Kidney (tissue), 14 donors: ENCODE measurements around the gene HDHD3. TPM values are rescaled to one million over a fixed set of nuclear protein-coding genes. Genes with fewer than 3 reads are reported as not detected.
A peak's percentile ranks its signal among the peaks of the same experiment; 100 is the strongest.
"Not testable (repeated sequence)": the region's sequence is repeated elsewhere in the genome, so short reads cannot be mapped to it uniquely, and the experiment has no call there.

Experiments used
- DNase-seq, 5 donors: peaks; one replicate each; pipeline ENCODE4 v3.0.0-alpha.2; 2013 to 2020
- FAIRE-seq: peaks from 2 replicates; lab custom pipeline; 2012; peaks lifted over from hg19 to GRCh38; lab: Jason Lieb, UNC
- H3K27ac ChIP-seq, 2 donors: one replicate each; pipeline ENCODE4 v1.7.0; 2013; ENCODE audit warnings: low read depth in 2 of 2, low read length in 2 of 2, inconsistent platforms in 1 of 2
- H3K27me3 ChIP-seq: one replicate; pipeline ENCODE4 v1.7.1; 2013; ENCODE audit warnings: low read length, inconsistent platforms; ENCODE audit not compliant: control insufficient read depth, insufficient read depth
- H3K36me3 ChIP-seq, 3 donors: one replicate each; pipeline versions ENCODE4 v1.7.0 to v1.7.1; 2013; ENCODE audit warnings: low read length in 3 of 3, control low read depth in 1 of 3, inconsistent platforms in 1 of 3; ENCODE audit not compliant: insufficient read depth in 3 of 3, control insufficient read depth in 2 of 3
- H3K4me1 ChIP-seq, 3 donors: one replicate each; pipeline versions ENCODE4 v1.7.0 to v1.7.1; 2013; ENCODE audit warnings: low read length in 3 of 3, inconsistent platforms in 1 of 3, low read depth in 1 of 3; ENCODE audit not compliant: control insufficient read depth in 2 of 3, insufficient read depth in 2 of 3
- H3K4me3 ChIP-seq, 3 donors: one replicate each; pipeline versions ENCODE4 v1.7.0 to v1.8.1; 2013; ENCODE audit warnings: low read length in 3 of 3, control low read depth in 1 of 3, inconsistent platforms in 1 of 3
- H3K9ac ChIP-seq, 3 donors: one replicate each; pipeline versions ENCODE4 v1.7.0 to v1.7.1; 2013; ENCODE audit warnings: low read length in 3 of 3, control low read depth in 1 of 3, inconsistent platforms in 1 of 3
- H3K9me3 ChIP-seq, 3 donors: one replicate each; pipeline versions ENCODE4 v1.7.0 to v1.7.1; 2013; ENCODE audit warnings: low read length in 3 of 3, control low read depth in 1 of 3, inconsistent platforms in 1 of 3; ENCODE audit not compliant: control insufficient read depth in 2 of 3, insufficient read depth in 1 of 3
- CTCF ChIP-seq: IDR thresholded peaks from 3 replicates; pipeline ENCODE4 v1.5.1; 2012; ENCODE audit warnings: mild to moderate bottlenecking, moderate library complexity, borderline replicate concordance; ENCODE audit not compliant: insufficient read depth; ENCODE audit errors: extremely low read depth
- intact Hi-C: fragments of 100-400 bp; cut with DNase I; formaldehyde crosslinking; loops from one replicate; pipeline ENCODE4 v1.11.1; 2022
- polyA plus RNA-seq: library from polyadenylated mRNA; stranded (reverse); fragments of 350-450 nt; fragmentation: Illumina TruSeq; extraction: RNeasy Lipid Tissue Mini Kit (QIAGEN cat#74804); gene quantifications from one replicate; pipeline ENCODE4 v1.2.3, GENCODE V29; 2014; ENCODE audit warnings: low read depth, low replicate concordance; ENCODE audit not compliant: insufficient read depth
- total RNA-seq: library from RNA; stranded (reverse); fragmentation: NEBNext Ultra II Directional; extraction: Animal tissue kit (Norgen Biotek cat#: 25700); gene quantifications from one replicate; pipeline ENCODE4 v1.2.1, GENCODE V29; 2021
- donor health status: control.
- donor health status: control.
- donor health status: control.
- donor health status: control.
- donor health status: control.
- donor health status: DM: yes; HTN: yes; CAD: no.
- donor health status: Normal renal cell carcinoma (clear cell type).

Gene HDHD3
- total and polyA plus RNA-seq, 2 donors from 2014 or later = 29.8 to 107 TPM

- peak in 3 of 5 donors; percentile 24 to 67 (median 67) for DNase-seq
- intact Hi-C loops = no loop called here
- TF ChIP-seq CTCF = no peak
- peak overlapping the region; percentile 61 to 82 for H3K27ac ChIP-seq
- peaks cover 0 to 43% (median 13%) of the 10 kb centered on the region in 3 donors for H3K36me3 ChIP-seq
- no peak overlapping the region for H3K4me3 ChIP-seq
- no peaks in the 10 kb centered on the region for H3K9me3 ChIP-seq
- H3K4me1 ChIP-seq = peaks cover 0 to 25% (median 20%) of the 10 kb centered on the region in 3 donors
- H3K27me3 ChIP-seq = no peaks in the 10 kb centered on the region
- no peak overlapping the region for H3K9ac ChIP-seq
- FAIRE-seq = no peak
Observed at GRCh38 chr9:113387560-113388230, 10.9 kb upstream of the HDHD3 start.

GRCh38 chr9:113386571-113387393 lies 10.0 kb upstream of the HDHD3 start:
- peak overlapping the region; percentile 57 to 65 for H3K27ac ChIP-seq
- FAIRE-seq = no peak
- DNase-seq = no peak
- H3K9me3 ChIP-seq = no peaks in the 10 kb centered on the region
- H3K9ac ChIP-seq = no peak overlapping the region
- H3K4me3 ChIP-seq = peak overlapping the region in 1 of 3 donors; percentile 7
- TF ChIP-seq CTCF = no peak
- peaks cover 0 to 34% (median 13%) of the 10 kb centered on the region in 3 donors for H3K36me3 ChIP-seq
- H3K4me1 ChIP-seq = peaks cover 0 to 25% (median 23%) of the 10 kb centered on the region in 3 donors
- intact Hi-C loops = no loop called here
- no peaks in the 10 kb centered on the region for H3K27me3 ChIP-seq

GRCh38 chr9:113381909-113382411 lies 5.2 kb upstream of the HDHD3 start:
- Histone ChIP-seq H3K9ac (peak overlapping the region in 1 of 3 donors; percentile 43), H3K36me3 (no peaks in the 10 kb centered on the region), H3K4me1 (peaks cover 0 to 12% (median 9%) of the 10 kb centered on the region in 3 donors), H3K4me3 (no peak overlapping the region), H3K27ac (peak overlapping the region; percentile 65 to 76), H3K9me3 (no peaks in the 10 kb centered on the region), H3K27me3 (no peaks in the 10 kb centered on the region)
- DNase-seq (peak in 3 of 5 donors; percentile 64 to 88 (median 77)), FAIRE-seq (no peak)
- intact Hi-C loops = no loop called here
- TF ChIP-seq CTCF = no peak

- H3K9me3 ChIP-seq, H3K4me1 ChIP-seq, DNase-seq, H3K9ac ChIP-seq, H3K4me3 ChIP-seq, FAIRE-seq, intact Hi-C loops, H3K27me3 ChIP-seq, H3K36me3 ChIP-seq: not testable (repeated sequence)
- H3K27ac ChIP-seq = peak overlapping the region; percentile 23 to 71
Observed at GRCh38 chr9:113381441-113381840, 4.7 kb upstream of the HDHD3 start.
